ENCODE results near the gene SARDH.
"Not testable (repeated sequence)": the region's sequence is repeated elsewhere in the genome, so short reads cannot be mapped to it uniquely, and the experiment has no call there.

- not testable (repeated sequence) for TF ChIP-seq CTCF, POLR2A (IDR thresholded peaks at IDR 0.05)
These were observed 6.4 kb upstream of the SARDH start for GRCh38 chr9:133744528-133744927.

All from heart left ventricle (tissue), 13 donors.